ENCODE data around the gene OR13C3.

DNA sequence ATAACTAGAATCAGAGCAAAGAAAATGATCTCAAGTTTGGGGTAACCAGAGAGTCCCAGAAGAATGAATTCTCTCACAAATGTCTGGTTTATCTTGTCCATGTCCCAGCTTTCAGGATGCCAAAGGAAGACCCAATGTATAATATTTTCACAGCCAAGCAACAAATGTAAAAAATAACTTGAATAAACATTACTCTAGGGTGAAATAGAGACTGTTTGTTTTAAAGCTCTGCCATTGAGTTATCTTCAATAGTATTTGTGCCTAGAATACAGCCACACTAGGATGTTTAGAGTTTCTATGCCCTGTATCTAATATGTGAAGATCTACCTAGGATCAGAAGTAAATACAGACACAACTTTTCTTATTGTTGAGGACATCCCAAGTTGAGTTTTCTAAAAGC lies 9.5 kb downstream of the OR13C3 start, which contains the start of gene OR13C4:
- TF ChIP-seq EZH2 (IDR thresholded peaks at IDR 0.05; ENCODE audit: insufficient read depth, poor library complexity, severe bottlenecking) (no peak), EZH2phosphoT487 (IDR thresholded peaks at IDR 0.05; ENCODE audit: insufficient read depth, low read depth) (no peak)
